ENCODE data around the gene MAT2A.
A peak's percentile ranks its signal among the peaks of the same experiment; 100 is the strongest.
"Not testable (repeated sequence)": the region's sequence is repeated elsewhere in the genome, so short reads cannot be mapped to it uniquely, and the experiment has no call there.

Gene MAT2A

GRCh38 chr2:85547859-85548607 is 9.1 kb downstream of the MAT2A start:
- DNase-seq = no peak

- DNase-seq = no peak
These were observed 9.6 kb downstream of the MAT2A start for GRCh38 chr2:85548608-85548900.

- no peak for DNase-seq
These were observed 10.1 kb downstream of the MAT2A start for GRCh38 chr2:85549095-85549494.

- peak; percentile 93 for DNase-seq
These were observed 10.9 kb downstream of the MAT2A start for GRCh38 chr2:85549826-85550225.

GRCh38 chr2:85550486-85550885 is 11.5 kb downstream of the MAT2A start:
- DNase-seq = no peak

- peak; percentile 65 for DNase-seq
These were observed 13.0 kb downstream of the MAT2A start for GRCh38 chr2:85551698-85552678.

- no peak for DNase-seq
These were observed 14.2 kb downstream of the MAT2A start for GRCh38 chr2:85553184-85553583.

- no peak for DNase-seq
These were observed 16.1 kb downstream of the MAT2A start for GRCh38 chr2:85554980-85555612.

- DNase-seq = no peak
These were observed 18.2 kb downstream of the MAT2A start for GRCh38 chr2:85557130-85557529.

- no peak for DNase-seq
These were observed 19.2 kb downstream of the MAT2A start for GRCh38 chr2:85558160-85558559.

- not testable (repeated sequence) for DNase-seq
These were observed 21.4 kb downstream of the MAT2A start for GRCh38 chr2:85560403-85560726.

- DNase-seq = no peak
These were observed 21.9 kb downstream of the MAT2A start for GRCh38 chr2:85560812-85561279.

GRCh38 chr2:85561280-85562212 is 22.6 kb downstream of the MAT2A start, which contains the start of gene GGCX:
Gene GGCX (minus strand): TSS chr2:85561493. CDS start chr2:85561428, 65 bp downstream.
- peak; percentile 92 for DNase-seq

GRCh38 chr2:85564144-85564563 is 25.2 kb downstream of the MAT2A start:
- no peak for DNase-seq

GRCh38 chr2:85566265-85566664 is 27.3 kb downstream of the MAT2A start:
- no peak for DNase-seq

GRCh38 chr2:85575739-85576138 is 36.8 kb downstream of the MAT2A start:
- no peak for DNase-seq

GRCh38 chr2:85577063-85577385 is 38.1 kb downstream of the MAT2A start:
- DNase-seq = no peak

- no peak for DNase-seq
These were observed 38.6 kb downstream of the MAT2A start, which contains the start of gene VAMP8 for GRCh38 chr2:85577386-85578242. Gene VAMP8 (plus strand): TSS chr2:85577586. CDS start chr2:85577647, 61 bp downstream.

- DNase-seq = no peak
These were observed 39.5 kb downstream of the MAT2A start for GRCh38 chr2:85578243-85579180.

GRCh38 chr2:85579266-85579935 is 40.4 kb downstream of the MAT2A start:
- DNase-seq = no peak

All from fibroblast of skin of right quadriceps (primary cell).